ENCODE results near the gene EIF2S2.

The EIF2S2 gene

DNA sequence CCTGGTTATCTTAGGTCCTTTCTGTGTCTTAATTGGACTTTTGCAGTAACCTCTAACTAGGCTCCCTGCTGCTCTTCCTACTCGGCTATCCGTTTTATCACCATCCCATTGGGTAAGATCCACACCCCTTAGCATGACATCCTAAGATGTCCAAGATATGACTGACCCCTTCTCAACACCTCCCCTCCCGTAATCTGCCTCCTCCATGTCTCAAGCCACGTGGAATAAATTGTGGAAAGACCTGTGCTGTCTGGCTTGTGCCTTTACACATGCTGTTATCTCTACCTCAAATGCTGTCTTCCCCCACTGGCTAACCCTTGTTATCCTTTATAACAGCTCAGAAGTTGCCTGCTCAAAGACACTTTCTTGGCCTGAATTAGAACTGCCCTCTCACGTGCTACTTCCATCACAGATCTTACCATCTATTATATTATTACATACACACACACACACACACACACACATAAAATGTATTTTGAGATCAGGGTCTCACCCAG lies 26.5 kb downstream of the EIF2S2 start:
- DNase-seq = no peak

DNA sequence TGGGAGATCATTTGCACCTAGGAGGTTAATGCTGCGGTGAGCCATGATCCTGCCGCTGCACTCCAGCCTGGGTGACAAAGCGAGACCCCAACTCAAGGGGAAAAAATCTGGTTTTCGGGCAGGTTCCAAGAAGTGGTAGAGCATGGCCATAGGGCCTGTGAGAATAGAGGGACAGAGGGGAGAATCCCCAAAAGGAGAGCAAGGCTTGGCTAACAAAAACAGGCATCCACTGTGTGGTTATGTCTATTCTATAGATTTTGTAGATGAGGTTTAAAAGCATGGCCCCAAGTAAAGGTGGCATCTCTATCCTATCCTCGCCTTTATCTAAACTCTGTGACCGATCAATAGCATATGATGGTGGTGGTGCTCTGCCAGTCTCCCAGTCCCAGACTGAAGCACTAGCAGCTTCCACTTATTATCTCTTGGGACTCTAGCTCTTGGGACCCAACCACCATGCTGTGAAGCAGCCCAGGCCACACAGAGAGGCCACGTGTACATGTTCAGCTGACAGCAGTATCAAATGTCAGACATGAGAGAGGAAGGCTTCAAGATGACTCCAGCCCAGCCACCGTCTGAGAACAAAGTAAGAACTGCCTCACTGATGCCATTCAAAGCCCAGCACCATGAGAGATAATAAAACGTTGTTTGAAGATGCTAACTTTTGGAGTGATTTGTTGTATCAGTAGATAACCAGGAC lies 27.7 kb downstream of the EIF2S2 start:
- DNase-seq = no peak

GRCh38 chr20:34083781-34084180 lies 28.3 kb downstream of the EIF2S2 start:
- no peak for DNase-seq

- no peak for DNase-seq
Observed at GRCh38 chr20:34083137-34083536, 28.9 kb downstream of the EIF2S2 start.

GRCh38 chr20:34082232-34082887 lies 29.7 kb downstream of the EIF2S2 start:
- DNase-seq = no peak

DNA sequence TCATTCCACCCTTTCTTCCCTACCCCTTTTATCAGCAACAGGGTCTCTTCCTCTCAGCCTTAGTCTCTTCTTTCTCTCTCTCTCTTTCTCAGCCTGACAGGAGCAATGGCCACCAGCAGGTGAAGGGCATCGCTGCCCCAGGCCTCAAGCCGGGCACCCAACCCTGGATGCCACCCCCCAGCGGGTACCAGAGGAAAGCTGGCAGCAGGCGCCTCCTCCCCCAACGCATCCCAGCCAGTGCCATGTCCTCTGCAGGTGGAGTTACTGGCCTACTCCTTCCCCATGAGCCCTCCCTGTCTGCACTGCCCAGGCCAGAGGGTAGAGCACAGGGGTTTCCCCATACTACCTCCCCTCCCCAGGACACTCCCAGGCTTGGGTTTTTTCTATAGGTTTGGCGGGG lies 32.2 kb downstream of the EIF2S2 start:
- no peak for DNase-seq

GRCh38 chr20:34078540-34078939 lies 33.5 kb downstream of the EIF2S2 start:
- no peak for DNase-seq

DNA sequence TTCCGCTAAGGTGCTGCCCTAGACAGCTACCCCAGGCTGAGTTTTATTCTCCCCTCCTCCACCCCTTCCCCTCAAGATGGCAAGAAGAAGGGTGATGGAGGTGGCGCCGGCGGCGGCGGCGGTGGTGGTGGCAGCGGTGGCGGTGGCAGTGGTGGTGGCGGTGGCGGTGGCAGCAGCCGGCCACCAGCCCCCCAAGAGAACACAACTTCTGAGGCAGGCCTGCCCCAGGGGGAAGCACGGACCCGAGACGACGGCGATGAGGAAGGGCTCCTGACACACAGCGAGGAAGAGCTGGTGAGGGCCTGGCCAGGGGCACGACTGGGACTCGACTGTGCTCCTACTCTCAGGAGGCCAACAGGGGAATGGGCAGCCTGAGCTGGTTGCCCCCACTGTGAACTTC lies 35.1 kb downstream of the EIF2S2 start:
- no peak for DNase-seq

DNA sequence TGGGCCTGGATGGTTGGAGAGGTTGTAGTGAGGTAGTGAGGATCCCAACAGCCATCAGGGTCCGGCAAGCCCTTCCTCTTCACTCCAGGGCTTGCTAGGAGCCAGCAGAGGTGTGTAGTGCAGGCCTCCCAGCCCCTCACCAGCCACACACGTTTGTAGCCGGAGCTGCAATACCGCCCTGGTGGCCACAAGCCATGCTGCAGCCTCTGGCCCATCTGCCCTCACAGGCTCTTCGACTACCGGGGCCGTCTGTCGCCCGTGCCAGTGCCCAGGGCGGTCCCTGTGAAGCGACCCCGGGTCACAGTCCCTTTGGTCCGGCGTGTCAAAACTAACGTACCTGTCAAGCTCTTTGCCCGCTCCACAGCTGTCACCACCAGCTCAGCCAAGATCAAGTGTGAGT lies 36.4 kb downstream of the EIF2S2 start:
- DNase-seq = no peak

- no peak for DNase-seq
Observed at GRCh38 chr20:34074101-34074760, 37.8 kb downstream of the EIF2S2 start.

- DNase-seq = no peak
Observed at GRCh38 chr20:34072778-34073177, 39.3 kb downstream of the EIF2S2 start.

DNA sequence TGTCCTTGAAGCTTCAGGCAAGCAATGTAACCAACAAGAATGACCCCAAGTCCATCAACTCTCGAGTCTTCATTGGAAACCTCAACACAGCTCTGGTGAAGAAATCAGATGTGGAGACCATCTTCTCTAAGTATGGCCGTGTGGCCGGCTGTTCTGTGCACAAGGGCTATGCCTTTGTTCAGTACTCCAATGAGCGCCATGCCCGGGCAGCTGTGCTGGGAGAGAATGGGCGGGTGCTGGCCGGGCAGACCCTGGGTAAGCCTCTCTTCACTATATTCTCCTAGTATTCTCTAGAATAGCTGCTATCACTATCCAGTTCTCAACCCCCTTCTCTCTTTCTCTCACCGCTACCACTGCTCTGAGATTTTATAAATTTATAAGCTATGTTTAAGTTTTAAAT lies 40.0 kb downstream of the EIF2S2 start:
- DNase-seq = no peak

GRCh38 chr20:34070859-34071258 lies 41.2 kb downstream of the EIF2S2 start:
- DNase-seq = no peak

- no peak for DNase-seq
Observed at GRCh38 chr20:34070079-34070439, 42.0 kb downstream of the EIF2S2 start.

DNA sequence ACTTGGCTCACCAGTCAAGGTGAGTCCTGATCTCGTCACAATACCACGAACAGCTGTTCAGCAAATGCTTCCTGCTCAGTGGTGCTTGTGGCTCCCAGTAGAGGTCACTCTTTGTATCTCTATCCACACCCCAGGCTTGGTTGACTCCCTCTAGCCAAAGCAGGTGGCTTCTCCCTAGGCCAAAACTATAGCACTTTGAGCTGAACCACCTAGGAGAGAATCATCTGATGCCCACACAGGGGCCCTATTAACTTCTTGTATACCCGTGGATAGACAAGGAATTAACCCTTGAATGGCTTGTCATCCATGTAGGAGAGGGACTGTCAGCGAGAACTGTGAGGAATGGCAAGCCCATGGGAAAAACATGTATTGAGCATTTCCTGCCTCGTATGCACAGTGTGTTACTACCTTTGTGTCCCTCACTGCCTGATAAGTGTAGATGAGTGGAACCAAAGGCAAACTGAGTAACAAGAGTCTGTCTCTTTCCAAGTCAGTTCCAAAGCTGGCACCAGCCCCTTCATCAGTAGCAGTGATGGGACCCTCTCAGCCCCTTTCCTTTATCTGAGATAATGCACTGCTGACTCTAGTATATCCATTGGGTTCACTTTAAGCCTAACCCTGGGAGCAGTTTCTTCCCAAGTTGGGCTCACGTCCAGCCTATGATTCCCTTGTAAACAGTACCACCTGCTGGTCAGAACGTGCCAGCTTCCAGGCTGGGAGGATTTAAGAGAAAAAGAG lies 42.5 kb downstream of the EIF2S2 start:
- peak; percentile 67 for DNase-seq

- DNase-seq = no peak
Observed at GRCh38 chr20:34068001-34068400, 44.0 kb downstream of the EIF2S2 start.

- DNase-seq = no peak
Observed at GRCh38 chr20:34066476-34067090, 45.5 kb downstream of the EIF2S2 start.

DNA sequence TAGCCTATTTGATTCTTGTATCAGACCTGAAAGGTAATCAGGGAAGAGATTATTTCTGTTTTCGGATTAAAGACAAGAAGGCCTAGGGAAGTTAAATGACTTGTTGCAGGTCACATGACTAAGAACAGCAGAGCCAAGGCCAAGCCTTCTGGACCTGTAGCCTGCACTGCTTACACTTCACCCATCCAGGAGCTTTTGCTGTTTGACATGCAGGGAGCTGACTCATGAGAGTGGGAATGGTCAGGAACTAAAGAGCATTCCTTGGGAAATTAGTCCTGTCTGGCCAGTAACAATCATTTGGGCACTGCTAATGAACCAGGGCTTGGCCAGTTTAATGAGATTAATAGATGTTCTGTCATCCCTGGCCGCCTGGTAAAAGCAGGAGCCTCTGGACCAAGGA lies 46.8 kb downstream of the EIF2S2 start:
- DNase-seq = no peak

DNA sequence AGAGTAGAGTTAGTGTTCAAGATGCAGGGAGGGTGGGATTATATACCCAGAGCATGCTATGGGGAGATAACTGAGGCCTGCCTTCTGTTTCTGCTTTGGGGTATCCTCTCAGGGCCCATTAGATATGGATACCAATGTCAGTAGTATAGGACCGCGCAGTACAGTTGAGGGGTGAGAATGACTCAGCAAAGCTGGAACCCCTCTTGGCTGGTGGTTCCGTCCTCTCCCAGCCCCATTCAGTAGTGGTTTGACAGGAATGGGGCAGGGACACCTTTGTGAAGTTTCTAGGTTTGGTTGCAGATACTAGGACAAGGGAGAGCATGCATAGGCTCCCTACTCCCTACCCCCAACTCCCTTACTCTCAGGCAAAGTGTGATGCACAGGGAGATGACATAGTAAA lies 47.8 kb downstream of the EIF2S2 start:
- DNase-seq = no peak

GRCh38 chr20:34062570-34063482 lies 49.2 kb downstream of the EIF2S2 start:
- DNase-seq = no peak

- DNase-seq = no peak
Observed at GRCh38 chr20:34061695-34062094, 50.3 kb downstream of the EIF2S2 start.

DNA sequence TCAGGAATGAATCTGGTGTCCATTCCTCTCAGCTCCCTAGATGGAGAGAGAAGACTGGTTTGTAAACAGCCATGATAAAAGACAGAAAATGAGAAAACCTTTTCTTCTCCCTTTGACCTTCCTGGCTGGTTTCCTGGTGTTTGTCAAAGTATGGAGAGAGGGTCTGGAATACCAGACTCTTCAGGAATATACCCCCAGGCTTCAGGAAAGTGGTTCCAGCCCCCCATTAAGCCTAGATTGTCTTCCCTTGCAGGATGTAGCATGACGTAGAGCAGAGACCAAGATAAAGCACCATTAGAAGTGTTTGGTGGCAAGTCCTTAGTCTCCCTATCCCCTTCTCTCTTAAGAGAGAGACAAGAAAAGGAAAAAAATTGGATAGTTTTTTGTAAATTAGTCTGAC lies 51.1 kb downstream of the EIF2S2 start:
- no peak for DNase-seq
